Brain microvascular endothelial cell (primary cell): ENCODE data around the gene PHF19.

Source experiments
- DNase-seq: peaks from one replicate; pipeline ENCODE4 v3.0.0-alpha.2; 2020
- H3K27ac ChIP-seq: fragments of 250-450 bp; sonication (Bioruptor Pico); 2 replicates; pipeline ENCODE4 v1.5.1; 2020; ENCODE audit warnings: mild to moderate bottlenecking, moderate library complexity
- H3K27me3 ChIP-seq: fragments of 250-450 bp; sonication (Bioruptor Pico); replicated peaks from 2 replicates; pipeline ENCODE4 v1.5.1; 2020; ENCODE audit warnings: mild to moderate bottlenecking
- H3K36me3 ChIP-seq: fragments of 250-450 bp; sonication (Bioruptor Pico); replicated peaks from 2 replicates; pipeline ENCODE4 v1.5.1; 2020; ENCODE audit warnings: mild to moderate bottlenecking
- H3K4me3 ChIP-seq: 2 replicates; pipeline ENCODE4 v1.5.1; 2011; ENCODE audit warnings: low read depth, mild to moderate bottlenecking, control low read depth, low read length, moderate library complexity
- CTCF ChIP-seq: IDR thresholded peaks from 2 replicates; pipeline ENCODE4 v1.5.1; 2011; ENCODE audit warnings: low read depth, mild to moderate bottlenecking, moderate library complexity, low read length, control low read depth, inconsistent platforms; ENCODE audit errors: missing control alignments
- in situ Hi-C: cut with HindIII; loops from 2 replicates; pipeline ENCODE4 v1.10.0; 2017; ENCODE audit warnings: low sequenced_read_pairs, low pct_ligation_motif_present

The PHF19 gene

DNA sequence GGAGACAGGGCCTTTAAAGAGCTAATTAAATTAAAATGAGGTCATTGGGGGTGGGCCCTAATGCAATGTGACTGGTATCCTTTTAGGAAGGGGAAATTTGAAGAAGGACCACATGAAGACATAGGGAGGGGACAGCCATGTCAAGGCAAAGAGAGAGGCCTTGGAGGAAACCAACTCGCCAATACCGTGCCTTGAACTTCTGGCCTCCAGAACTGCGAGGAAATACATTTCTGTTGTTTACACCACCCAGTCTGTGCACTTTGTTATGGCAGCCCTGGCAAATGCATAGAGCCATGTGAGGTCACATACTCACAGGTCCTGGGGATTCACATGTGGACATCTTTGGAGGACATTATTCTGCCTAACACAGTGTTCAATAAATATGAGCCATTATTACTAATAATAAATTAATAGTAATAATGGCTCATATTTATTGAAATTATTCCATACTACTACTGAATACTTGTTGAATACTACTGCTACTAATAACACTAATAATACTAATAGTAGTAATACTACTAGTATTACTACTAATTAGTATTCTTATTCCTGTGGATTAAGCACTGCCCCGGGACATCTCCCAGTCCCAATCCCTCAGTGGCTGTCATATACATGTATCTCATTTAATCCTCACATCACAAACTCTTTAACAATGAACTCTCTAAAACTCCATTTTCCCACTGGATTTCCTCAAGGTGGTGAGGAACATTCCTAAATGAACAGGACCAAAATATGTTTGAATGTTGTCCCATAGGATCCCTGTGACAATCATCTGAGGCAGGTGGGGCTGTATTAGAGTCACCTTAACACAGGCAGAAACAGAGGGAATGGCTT lies 41.2 kb upstream of the PHF19 start:
- no peak for TF ChIP-seq CTCF
- H3K36me3 ChIP-seq, result no peaks in the 10 kb centered on the region
- in situ Hi-C loops, result no loop called here
- H3K27me3 ChIP-seq, result no peaks in the 10 kb centered on the region
- DNase-seq, result no peak
- H3K4me3 ChIP-seq, result no peak overlapping the region
- H3K27ac ChIP-seq, result no peak overlapping the region

GRCh38 chr9:120916991-120917880 lies 40.2 kb upstream of the PHF19 start:
- no peak for DNase-seq
- H3K27me3 ChIP-seq, result no peaks in the 10 kb centered on the region
- no peak overlapping the region for H3K4me3 ChIP-seq
- no peak overlapping the region for H3K27ac ChIP-seq
- no peak for TF ChIP-seq CTCF
- in situ Hi-C loops, result no loop called here
- no peaks in the 10 kb centered on the region for H3K36me3 ChIP-seq

DNA sequence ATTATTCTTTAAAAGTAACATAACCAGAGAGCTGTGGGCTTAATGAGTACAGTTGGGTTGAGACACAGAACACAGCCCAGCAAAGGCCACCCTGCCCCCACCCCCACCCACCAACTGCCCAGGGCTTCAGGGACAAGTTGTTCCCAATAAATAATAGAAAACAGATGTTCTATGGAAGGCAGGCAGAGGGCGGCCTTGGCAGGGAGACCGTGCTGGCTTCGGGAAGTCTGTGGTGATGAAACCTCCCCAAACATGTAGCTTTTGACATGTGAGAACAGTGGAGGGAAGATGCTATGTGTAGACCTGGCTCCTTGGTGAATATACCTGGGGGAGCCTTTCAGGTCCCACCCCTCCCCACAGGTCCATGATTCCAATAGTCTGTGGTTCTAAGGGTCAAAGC lies 39.6 kb upstream of the PHF19 start:
- in situ Hi-C loops, result no loop called here
- no peak for DNase-seq
- no peak overlapping the region for H3K27ac ChIP-seq
- H3K36me3 ChIP-seq, result no peaks in the 10 kb centered on the region
- no peak overlapping the region for H3K4me3 ChIP-seq
- peak; percentile 50 for TF ChIP-seq CTCF
- H3K27me3 ChIP-seq, result no peaks in the 10 kb centered on the region

DNA sequence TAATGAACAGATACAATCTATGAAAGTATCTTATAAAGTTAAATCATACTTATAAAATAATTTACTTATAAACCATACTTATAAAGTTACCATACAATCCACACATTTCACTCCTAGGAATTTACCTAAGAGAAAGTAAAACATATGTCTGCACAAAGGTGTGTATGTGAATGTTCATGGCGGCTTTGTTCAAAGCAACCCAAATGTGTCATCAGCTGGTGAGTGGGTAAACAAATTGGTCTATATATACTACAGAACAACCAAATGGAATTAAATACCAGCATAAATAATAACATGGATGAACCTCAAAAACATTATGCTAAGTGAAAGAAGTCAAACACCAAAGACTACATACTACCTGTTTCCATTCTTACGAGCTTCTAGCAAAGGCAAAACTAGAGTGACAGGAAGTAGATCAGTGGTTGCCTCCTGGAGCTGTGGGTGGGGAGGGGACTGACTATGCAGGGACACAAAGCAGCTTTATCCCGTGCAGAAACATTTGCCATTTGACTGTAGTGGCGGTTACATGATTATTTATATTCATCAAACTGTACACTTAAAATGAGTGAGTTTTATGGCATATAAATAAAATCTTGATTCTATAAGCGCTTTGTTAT lies 39.0 kb upstream of the PHF19 start:
- Histone ChIP-seq H3K27ac (no peak overlapping the region), H3K36me3 (no peaks in the 10 kb centered on the region), H3K27me3 (no peaks in the 10 kb centered on the region), H3K4me3 (no peak overlapping the region)
- TF ChIP-seq CTCF, result no peak
- in situ Hi-C loops, result no loop called here
- DNase-seq, result no peak

GRCh38 chr9:120914953-120915352 lies 38.0 kb upstream of the PHF19 start:
- no peak overlapping the region for H3K27ac ChIP-seq
- TF ChIP-seq CTCF, result no peak
- no peaks in the 10 kb centered on the region for H3K27me3 ChIP-seq
- DNase-seq, result no peak
- in situ Hi-C loops, result no loop called here
- no peak overlapping the region for H3K4me3 ChIP-seq
- no peaks in the 10 kb centered on the region for H3K36me3 ChIP-seq
